ENCODE data around the gene DHPS. TPM values are rescaled to one million over a fixed set of nuclear protein-coding genes. Genes with fewer than 3 reads are reported as not detected.

The DHPS gene
- total and polyA plus RNA-seq, 2 donors (not counting 3 experiments of a cell fraction or from before 2014, with no cell fraction given): 68.4 to 90.1 TPM

GRCh38 chr19:12638611-12639182 lies 43.0 kb downstream of the DHPS start:
- Histone ChIP-seq H3K79me2 (ENCODE audit: control insufficient read depth, insufficient read depth, low read length) (no peaks in the 10 kb centered on the region), H3K27me3 (ENCODE audit: control insufficient read depth in 2 of 2, insufficient read depth in 2 of 2, low read length in 2 of 2) (no peaks in the 10 kb centered on the region), H3K4me3 (replicated peaks in 1 of 3; ENCODE audit: insufficient read depth in 1 of 3, low read depth in 1 of 3, low read length in 3 of 3) (no peak overlapping the region), H3K9me3 (replicated peaks; ENCODE audit: control insufficient read depth, insufficient read depth, low read length) (no peaks in the 10 kb centered on the region), H3K9me1 (replicated peaks; ENCODE audit: control insufficient read depth, extremely low read depth, insufficient read depth, low read length) (no peaks in the 10 kb centered on the region), H3K9ac (replicated peaks; ENCODE audit: extremely low read depth, insufficient read depth, low read length) (no peak overlapping the region), H3K27ac (ENCODE audit: insufficient read depth, low read depth, low read length) (no peak overlapping the region), H2AFZ (ENCODE audit: low read depth, low read length) (no peak overlapping the region), H3K36me3 (ENCODE audit: control insufficient read depth in 2 of 2, extremely low read depth in 1 of 2, insufficient read depth in 2 of 2, low read length in 2 of 2) (no peaks in the 10 kb centered on the region), H3K4me2 (ENCODE audit: insufficient read depth, low read length) (no peak overlapping the region), H4K20me1 (replicated peaks; ENCODE audit: control insufficient read depth, extremely low read depth, insufficient read depth, low read length) (no peaks in the 10 kb centered on the region), H3K4me1 (ENCODE audit: control insufficient read depth, extremely low read depth, insufficient read depth, low read length) (no peaks in the 10 kb centered on the region)
- DNase-seq (ENCODE audit: low read depth, low spot score) (no peak), FAIRE-seq (no peak)
- BruUV-seq (replicated peaks): no TSS peak
- POLR2A ChIA-PET: no interaction called here
- CTCF ChIA-PET: interaction anchor here (1.2 to 2.0 kb wide), 2 partner anchors 33 to 35 kb away, joined by 3 to 20 read pairs; no protein-coding TSS in a partner anchor
- TF ChIP-seq FOS (IDR thresholded peaks at IDR 0.05; ENCODE audit: borderline replicate concordance, insufficient read depth, low read length) (no peak), POLR2A (IDR thresholded peaks at IDR 0.05; ENCODE audit: low read depth, low read length) (no peak), JUN (IDR thresholded peaks at IDR 0.05; ENCODE audit: borderline replicate concordance, insufficient read depth, insufficient read length, low read depth) (no peak), POLR2AphosphoS5 (IDR thresholded peaks at IDR 0.05; ENCODE audit: insufficient read depth, low read depth, low read length) (no peak), MYC (IDR thresholded peaks at IDR 0.05; ENCODE audit: low read depth, low read length) (no peak), GATA2 (IDR thresholded peaks at IDR 0.05; ENCODE audit: insufficient read depth, insufficient read length, low read depth, low read length) (no peak), EZH2 (IDR thresholded peaks at IDR 0.05; ENCODE audit: borderline replicate concordance, low read depth, low read length, severe bottlenecking) (no peak)
- TF ChIP-seq, protein P1, sequence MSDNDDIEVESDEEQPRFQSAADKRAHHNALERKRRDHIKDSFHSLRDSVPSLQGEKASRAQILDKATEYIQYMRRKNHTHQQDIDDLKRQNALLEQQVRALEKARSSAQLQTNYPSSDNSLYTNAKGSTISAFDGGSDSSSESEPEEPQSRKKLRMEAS (IDR thresholded peaks at IDR 0.05; ENCODE audit: insufficient read depth, insufficient read length): no peak
- TF ChIP-seq, protein P2, sequence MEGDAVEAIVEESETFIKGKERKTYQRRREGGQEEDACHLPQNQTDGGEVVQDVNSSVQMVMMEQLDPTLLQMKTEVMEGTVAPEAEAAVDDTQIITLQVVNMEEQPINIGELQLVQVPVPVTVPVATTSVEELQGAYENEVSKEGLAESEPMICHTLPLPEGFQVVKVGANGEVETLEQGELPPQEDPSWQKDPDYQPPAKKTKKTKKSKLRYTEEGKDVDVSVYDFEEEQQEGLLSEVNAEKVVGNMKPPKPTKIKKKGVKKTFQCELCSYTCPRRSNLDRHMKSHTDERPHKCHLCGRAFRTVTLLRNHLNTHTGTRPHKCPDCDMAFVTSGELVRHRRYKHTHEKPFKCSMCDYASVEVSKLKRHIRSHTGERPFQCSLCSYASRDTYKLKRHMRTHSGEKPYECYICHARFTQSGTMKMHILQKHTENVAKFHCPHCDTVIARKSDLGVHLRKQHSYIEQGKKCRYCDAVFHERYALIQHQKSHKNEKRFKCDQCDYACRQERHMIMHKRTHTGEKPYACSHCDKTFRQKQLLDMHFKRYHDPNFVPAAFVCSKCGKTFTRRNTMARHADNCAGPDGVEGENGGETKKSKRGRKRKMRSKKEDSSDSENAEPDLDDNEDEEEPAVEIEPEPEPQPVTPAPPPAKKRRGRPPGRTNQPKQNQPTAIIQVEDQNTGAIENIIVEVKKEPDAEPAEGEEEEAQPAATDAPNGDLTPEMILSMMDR (IDR thresholded peaks at IDR 0.05; ENCODE audit: extremely low read depth in 1 of 2, insufficient read depth in 1 of 2, low read depth in 1 of 2, low read length in 2 of 2): no peak
- dilution Hi-C loops (cut with MboI; ENCODE audit: extremely low pct_ligation_motif_present, low sequenced_read_pairs): no loop called here
- intact Hi-C loops (cut with micrococcal nuclease): no loop called here
